HepG2 (cell line): ENCODE data around the gene QRICH2. TPM values are rescaled to one million over a fixed set of nuclear protein-coding genes. Genes with fewer than 3 reads are reported as not detected.

Experiments
- CBX1 ChIP-seq: IDR thresholded peaks from one replicate; pipeline ENCODE4 v1.6.1; 2016; ENCODE audit warnings: antibody characterized with exemption, low read depth
- CHD2 ChIP-seq: IDR thresholded peaks from 2 replicates; pipeline ENCODE4 v1.6.1; 2011; ENCODE audit warnings: low read depth, low read length, improper control_type of control experiment
- E2F1 ChIP-seq: sonication (generic); formaldehyde crosslinking; IDR thresholded peaks from 2 replicates; pipeline ENCODE4 v1.5.0; 2020; ENCODE audit warnings: missing genetic modification reagents
- HMGA1 ChIP-seq: sonication (generic); formaldehyde crosslinking; conservative IDR thresholded peaks from 2 replicates; pipeline ENCODE4 v1.4.0; 2020; ENCODE audit warnings: missing genetic modification reagents
- HNF4G ChIP-seq, 2 experiments: sonication (generic) in 1 of 2; formaldehyde crosslinking in 1 of 2; IDR thresholded peaks; 2 replicates each; pipeline versions ENCODE4 v1.4.0 to v1.6.1; 2011 to 2020; ENCODE audit warnings: borderline replicate concordance in 2 of 2, low read depth in 2 of 2, mild to moderate bottlenecking in 2 of 2, low read length in 1 of 2, missing genetic modification reagents in 1 of 2, moderate library complexity in 1 of 2
- KLF15 ChIP-seq: sonication (generic); formaldehyde crosslinking; IDR thresholded peaks from 2 replicates; pipeline ENCODE4 v1.8.1; 2023; ENCODE audit warnings: borderline replicate concordance, mild to moderate bottlenecking, inconsistent platforms, missing genetic modification reagents, mixed read lengths
- MYC ChIP-seq: sonication (generic); formaldehyde crosslinking; IDR thresholded peaks from 2 replicates; pipeline ENCODE4 v1.9.0; 2021; ENCODE audit warnings: missing genetic modification reagents, borderline replicate concordance
- NFYB ChIP-seq: sonication (generic); formaldehyde crosslinking; IDR thresholded peaks from 2 replicates; pipeline ENCODE4 v1.4.0; 2020; ENCODE audit warnings: missing genetic modification reagents
- NFYC ChIP-seq: IDR thresholded peaks from 2 replicates; pipeline ENCODE4 v1.6.1; 2016; ENCODE audit warnings: missing genetic modification reagents, missing compliant biosample characterization
- PHF20 ChIP-seq: sonication (generic); formaldehyde crosslinking; IDR thresholded peaks from 2 replicates; pipeline ENCODE4 v1.5.0; 2020; ENCODE audit warnings: mild to moderate bottlenecking, missing genetic modification reagents
- POLR2A ChIP-seq, 2 experiments: IDR thresholded peaks; 2 replicates each; pipeline ENCODE4 v1.6.1; 2011; ENCODE audit warnings: low read depth in 2 of 2, low read length in 2 of 2, mild to moderate bottlenecking in 1 of 2, moderate library complexity in 1 of 2; ENCODE audit not compliant: insufficient read depth in 1 of 2
- POLR2G ChIP-seq: fragments of 200-400 bp; formaldehyde crosslinking; IDR thresholded peaks from 2 replicates; pipeline ENCODE4 v1.6.1; 2018; ENCODE audit warnings: mild to moderate bottlenecking, low read depth, low read length, moderate library complexity
- REPIN1 ChIP-seq: sonication (generic); formaldehyde crosslinking; IDR thresholded peaks from 2 replicates; pipeline ENCODE4 v1.8.0; 2022; ENCODE audit warnings: missing genetic modification reagents, low read depth, mild to moderate bottlenecking, borderline replicate concordance
- YEATS4 ChIP-seq: sonication (generic); formaldehyde crosslinking; IDR thresholded peaks from 2 replicates; pipeline ENCODE4 v1.4.0; 2020; ENCODE audit warnings: missing genetic modification reagents, borderline replicate concordance
- ZBTB20 ChIP-seq: sonication (generic); formaldehyde crosslinking; IDR thresholded peaks from 2 replicates; pipeline ENCODE4 v1.8.1; 2023; ENCODE audit warnings: missing genetic modification reagents, low read depth, mild to moderate bottlenecking, borderline replicate concordance
- ZNF256 ChIP-seq: sonication (generic); formaldehyde crosslinking; conservative IDR thresholded peaks from 2 replicates; pipeline ENCODE4 v1.4.0; 2020; ENCODE audit warnings: missing genetic modification reagents
- ZNF574 ChIP-seq: sonication (generic); formaldehyde crosslinking; IDR thresholded peaks from 2 replicates; pipeline ENCODE4 v1.4.0; 2020; ENCODE audit warnings: missing genetic modification reagents
- polyA plus RNA-seq, 8 experiments: library from polyadenylated mRNA; depleted of rRNA in 3 of 8; stranded (reverse) in 7 of 8; unstranded in 1 of 8; fragments of >200 nt; fragmentation: Illumina TruSeq in 4 of 8; extraction: Trizol in 4 of 8; gene quantifications; 2 replicates each; pipeline versions ENCODE4 v1.2.1 to v1.2.3, GENCODE V29; 2011 to 2016; ENCODE audit warnings: low read depth in 4 of 8, missing spikeins in 1 of 8, mixed read lengths in 1 of 8; ENCODE audit not compliant: insufficient read depth in 1 of 8
- total RNA-seq, 5 experiments: library from RNA; depleted of rRNA; stranded (reverse); fragments of >200 nt; fragmentation: Illumina TruSeq; extraction: Trizol; gene quantifications; 2 replicates each; pipeline ENCODE4 v1.2.3, GENCODE V29; 2016; ENCODE audit warnings: low read depth in 1 of 5
- TF ChIP-seq, protein P1 (sequence below): sonication (generic); formaldehyde crosslinking; IDR thresholded peaks from 2 replicates; pipeline ENCODE4 v1.4.0; 2020; ENCODE audit warnings: missing genetic modification reagents, mild to moderate bottlenecking, borderline replicate concordance
- TF ChIP-seq, protein P2 (sequence below): sonication (generic); formaldehyde crosslinking; IDR thresholded peaks from 2 replicates; pipeline ENCODE4 v1.4.0; 2020; ENCODE audit warnings: mild to moderate bottlenecking, low read depth, missing genetic modification reagents

QRICH2 gene
- total and polyA plus RNA-seq, 2 of the 13 experiments (the other 11 are each of a cell fraction or from before 2014, with no cell fraction given) = 3.7 to 5.7 TPM

GRCh38 chr17:76264755-76265623 lies 43.1 kb downstream of the QRICH2 start, which contains the start of gene UBALD2 (continued):
- peak; percentile 99 for TF ChIP-seq NFYB (CRISPR knock-in tag)
- TF ChIP-seq, protein P1, sequence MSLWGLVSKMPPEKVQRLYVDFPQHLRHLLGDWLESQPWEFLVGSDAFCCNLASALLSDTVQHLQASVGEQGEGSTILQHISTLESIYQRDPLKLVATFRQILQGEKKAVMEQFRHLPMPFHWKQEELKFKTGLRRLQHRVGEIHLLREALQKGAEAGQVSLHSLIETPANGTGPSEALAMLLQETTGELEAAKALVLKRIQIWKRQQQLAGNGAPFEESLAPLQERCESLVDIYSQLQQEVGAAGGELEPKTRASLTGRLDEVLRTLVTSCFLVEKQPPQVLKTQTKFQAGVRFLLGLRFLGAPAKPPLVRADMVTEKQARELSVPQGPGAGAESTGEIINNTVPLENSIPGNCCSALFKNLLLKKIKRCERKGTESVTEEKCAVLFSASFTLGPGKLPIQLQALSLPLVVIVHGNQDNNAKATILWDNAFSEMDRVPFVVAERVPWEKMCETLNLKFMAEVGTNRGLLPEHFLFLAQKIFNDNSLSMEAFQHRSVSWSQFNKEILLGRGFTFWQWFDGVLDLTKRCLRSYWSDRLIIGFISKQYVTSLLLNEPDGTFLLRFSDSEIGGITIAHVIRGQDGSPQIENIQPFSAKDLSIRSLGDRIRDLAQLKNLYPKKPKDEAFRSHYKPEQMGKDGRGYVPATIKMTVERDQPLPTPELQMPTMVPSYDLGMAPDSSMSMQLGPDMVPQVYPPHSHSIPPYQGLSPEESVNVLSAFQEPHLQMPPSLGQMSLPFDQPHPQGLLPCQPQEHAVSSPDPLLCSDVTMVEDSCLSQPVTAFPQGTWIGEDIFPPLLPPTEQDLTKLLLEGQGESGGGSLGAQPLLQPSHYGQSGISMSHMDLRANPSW (CRISPR knock-in tag) = no peak
- peak; percentile 67 for TF ChIP-seq E2F1 (CRISPR knock-in tag)
- no peak for TF ChIP-seq ZNF256 (CRISPR knock-in tag)
- TF ChIP-seq ZBTB20 (CRISPR knock-in tag) = peak; percentile 81; the same call in 1 of the 2 replicates
- TF ChIP-seq NFYC = peak; percentile 99
- TF ChIP-seq PHF20 (CRISPR knock-in tag) = peak; percentile 7; the same call in 1 of the 2 replicates
- TF ChIP-seq HMGA1 (CRISPR knock-in tag) = no peak
- TF ChIP-seq, protein P2, sequence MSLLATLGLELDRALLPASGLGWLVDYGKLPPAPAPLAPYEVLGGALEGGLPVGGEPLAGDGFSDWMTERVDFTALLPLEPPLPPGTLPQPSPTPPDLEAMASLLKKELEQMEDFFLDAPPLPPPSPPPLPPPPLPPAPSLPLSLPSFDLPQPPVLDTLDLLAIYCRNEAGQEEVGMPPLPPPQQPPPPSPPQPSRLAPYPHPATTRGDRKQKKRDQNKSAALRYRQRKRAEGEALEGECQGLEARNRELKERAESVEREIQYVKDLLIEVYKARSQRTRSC = no peak
- 0 out of 2 replicates have a peak, but pooled peaks have one; percentile 42 for TF ChIP-seq CHD2
- TF ChIP-seq CBX1 = no peak
- peak; percentile 55; the same call in 1 of the 2 replicates for TF ChIP-seq REPIN1
- 0 out of 2 replicates have a peak, but pooled peaks have one; percentile 39 for TF ChIP-seq KLF15 (CRISPR knock-in tag)
- peak; percentile 20; the same call in 1 of the 2 replicates for TF ChIP-seq HNF4G (IDR thresholded peaks at IDR 0.05; ENCODE audit: borderline replicate concordance, low read depth, low read length)
- TF ChIP-seq HNF4G (CRISPR knock-in tag; IDR thresholded peaks at IDR 0.05; ENCODE audit: borderline replicate concordance, low read depth) = no peak
- peak; percentile 72 for TF ChIP-seq ZNF574
- peak; percentile 55; a peak in 2 of 4 replicates for TF ChIP-seq POLR2A (IDR thresholded peaks at IDR 0.05; ENCODE audit: insufficient read depth in 1 of 2, low read depth in 2 of 2, low read length in 2 of 2)
- TF ChIP-seq YEATS4 (CRISPR knock-in tag) = peak; percentile 20; the same call in 1 of the 2 replicates
- TF ChIP-seq MYC (CRISPR knock-in tag) = peak; percentile 61; the same call in 1 of the 2 replicates
- TF ChIP-seq POLR2G = peak; percentile 81
